Activated CD8-positive, alpha-beta memory T cell treated with anti-CD3 and anti-CD28 coated beads for 1 hour (primary cell): ENCODE measurements around the gene C19orf85.
"Not testable (repeated sequence)": the region's sequence is repeated elsewhere in the genome, so short reads cannot be mapped to it uniquely, and the experiment has no call there.

ENCODE experiments used
- DNase-seq, 2 donors: peaks; one replicate each; pipeline ENCODE4 v3.0.0-alpha.2; 2020; ENCODE audit warnings: low read depth in 1 of 2; ENCODE audit errors: extremely low read depth in 1 of 2

The C19orf85 gene

GRCh38 chr19:55442372-55442961 is 22.1 kb downstream of the C19orf85 start:
- no peak for DNase-seq

GRCh38 chr19:55441692-55442321 is 22.7 kb downstream of the C19orf85 start:
- DNase-seq: no peak

GRCh38 chr19:55441319-55441691 is 23.2 kb downstream of the C19orf85 start:
- no peak for DNase-seq

GRCh38 chr19:55440411-55441105 is 24.0 kb downstream of the C19orf85 start:
- DNase-seq: no peak

- DNase-seq: no peak
These were observed 25.5 kb downstream of the C19orf85 start for GRCh38 chr19:55439052-55439451.

GRCh38 chr19:55437410-55437809 is 27.1 kb downstream of the C19orf85 start:
- DNase-seq: no peak

- DNase-seq: no peak
These were observed 27.7 kb downstream of the C19orf85 start for GRCh38 chr19:55436847-55437246.

- DNase-seq: no peak
These were observed 29.5 kb downstream of the C19orf85 start for GRCh38 chr19:55435020-55435419.

- DNase-seq: no peak
These were observed 30.1 kb downstream of the C19orf85 start for GRCh38 chr19:55434356-55434919.

- no peak for DNase-seq
These were observed 31.3 kb downstream of the C19orf85 start for GRCh38 chr19:55433292-55433691.

GRCh38 chr19:55432241-55432959 is 32.2 kb downstream of the C19orf85 start:
- no peak for DNase-seq

- no peak for DNase-seq
These were observed 33.4 kb downstream of the C19orf85 start for GRCh38 chr19:55431183-55431582.

- DNase-seq: no peak
These were observed 38.5 kb downstream of the C19orf85 start for GRCh38 chr19:55426042-55426441.

- no peak for DNase-seq
These were observed 40.0 kb downstream of the C19orf85 start for GRCh38 chr19:55424518-55424917.

GRCh38 chr19:55423225-55424005 is 41.1 kb downstream of the C19orf85 start:
- DNase-seq: no peak

- not testable (repeated sequence) for DNase-seq
These were observed 43.3 kb downstream of the C19orf85 start for GRCh38 chr19:55421281-55421680.

GRCh38 chr19:55419624-55420236 is 44.8 kb downstream of the C19orf85 start:
- DNase-seq: no peak

GRCh38 chr19:55419103-55419502 is 45.4 kb downstream of the C19orf85 start:
- no peak for DNase-seq

GRCh38 chr19:55418185-55418584 is 46.4 kb downstream of the C19orf85 start:
- DNase-seq: no peak
